Sigmoid colon (tissue), 7 donors: ENCODE measurements around the gene COL5A1. TPM values are rescaled to one million over a fixed set of nuclear protein-coding genes. Genes with fewer than 3 reads are reported as not detected.

ENCODE experiments used
- DNase-seq: peaks from one replicate; pipeline ENCODE4 v3.0.0-alpha.2; 2019
- H3K27ac ChIP-seq, 4 donors: fragments of 200-600 bp; sonication (generic); one replicate each; pipeline ENCODE4 v1.5.1; 2016 to 2019; ENCODE audit warnings: mild to moderate bottlenecking in 1 of 4
- H3K27me3 ChIP-seq, 3 donors: fragments of 200-600 bp; sonication (generic); one replicate each; pipeline ENCODE4 v1.5.1; 2019; ENCODE audit warnings: mild to moderate bottlenecking in 1 of 3
- H3K36me3 ChIP-seq, 4 donors: fragments of 200-600 bp; sonication (generic); one replicate each; pipeline ENCODE4 v1.5.1; 2016 to 2019
- H3K4me1 ChIP-seq, 4 donors: fragments of 200-600 bp; sonication (generic); one replicate each; pipeline ENCODE4 v1.5.1; 2017 to 2019
- H3K4me3 ChIP-seq, 4 donors: fragments of 200-600 bp; sonication (generic); one replicate each; pipeline ENCODE4 v1.5.1; 2017 to 2019; ENCODE audit warnings: mild to moderate bottlenecking in 2 of 4, moderate library complexity in 1 of 4
- H3K9me3 ChIP-seq, 4 donors: fragments of 200-600 bp in 3 of 4; sonication (generic) in 3 of 4; one replicate each; pipeline versions ENCODE4 v1.5.1 to v1.6.1; 2013 to 2019
- EP300 ChIP-seq, 4 donors: sonication (generic); formaldehyde crosslinking; IDR thresholded peaks; one replicate each; pipeline ENCODE4 v1.6.1; 2017; ENCODE audit warnings: antibody characterized with exemption in 4 of 4
- POLR2A ChIP-seq, 2 donors: fragments of 450-650 bp; IDR thresholded peaks; one replicate each; pipeline ENCODE4 v1.6.1; 2016; ENCODE audit warnings: antibody characterized with exemption in 2 of 2, mild to moderate bottlenecking in 2 of 2, moderate library complexity in 2 of 2
- POLR2AphosphoS5 ChIP-seq, 4 donors: sonication (generic); formaldehyde crosslinking; IDR thresholded peaks; one replicate each; pipeline ENCODE4 v1.6.1; 2017; ENCODE audit warnings: antibody characterized with exemption in 4 of 4
- WGBS, 2 donors: extraction: QIAGEN DNeasy Blood & Tissue Kit; methylation state at CpG; one replicate each; pipeline ENCODE4 v1.1.7; 2013; 5-methylcytosine and 5-hydroxymethylcytosine counted together
- intact Hi-C: fragments of 100-400 bp; cut with DNase I; formaldehyde crosslinking; loops from one replicate; pipeline ENCODE4 v1.15.1; 2023
- polyA plus RNA-seq, 3 donors: library from polyadenylated mRNA; stranded (reverse); fragments of 200-250 nt; gene quantifications; one replicate each; pipeline ENCODE4 v1.2.3, GENCODE V29; 2013
- total RNA-seq, 4 donors: library from RNA; depleted of rRNA; stranded (reverse); fragments of >200 nt; gene quantifications; one replicate each; pipeline ENCODE4 v1.1.0, GENCODE V29; 2016
- TF ChIP-seq, protein P1 (sequence below), 4 experiments: fragments of 450-650 bp in 3 of 4; fragments of 200-600 bp in 1 of 4; IDR thresholded peaks; one replicate each; pipeline ENCODE4 v1.5.1; 2016 to 2019; ENCODE audit warnings: antibody characterized with exemption in 4 of 4, mild to moderate bottlenecking in 3 of 4, moderate library complexity in 2 of 4
- donor health status: healthy with polysubstance abuse.
- donor health status: Bipolar disorder and iron deficiency.
- donor health status: healthy.

Gene COL5A1
- total and polyA plus RNA-seq, 7 donors = 4.2 to 168 (median 24.2) TPM

GRCh38 chr9:134830926-134831720 is 189.5 kb downstream of the COL5A1 start:
- 81 to 89% methylated on average over 21 of the region's 21 CpGs for WGBS, 2 donors
- no peak for DNase-seq
- no peaks in the 10 kb centered on the region for H3K27me3 ChIP-seq
- no peak overlapping the region for H3K4me3 ChIP-seq
- peaks cover 19 to 97% (median 45%) of the 10 kb centered on the region in 4 donors for H3K36me3 ChIP-seq
- TF ChIP-seq EP300 (IDR thresholded peaks at IDR 0.05) (no peak), POLR2A (IDR thresholded peaks at IDR 0.05) (no peak), POLR2AphosphoS5 (IDR thresholded peaks at IDR 0.05) (no peak)
- TF ChIP-seq, protein P1, sequence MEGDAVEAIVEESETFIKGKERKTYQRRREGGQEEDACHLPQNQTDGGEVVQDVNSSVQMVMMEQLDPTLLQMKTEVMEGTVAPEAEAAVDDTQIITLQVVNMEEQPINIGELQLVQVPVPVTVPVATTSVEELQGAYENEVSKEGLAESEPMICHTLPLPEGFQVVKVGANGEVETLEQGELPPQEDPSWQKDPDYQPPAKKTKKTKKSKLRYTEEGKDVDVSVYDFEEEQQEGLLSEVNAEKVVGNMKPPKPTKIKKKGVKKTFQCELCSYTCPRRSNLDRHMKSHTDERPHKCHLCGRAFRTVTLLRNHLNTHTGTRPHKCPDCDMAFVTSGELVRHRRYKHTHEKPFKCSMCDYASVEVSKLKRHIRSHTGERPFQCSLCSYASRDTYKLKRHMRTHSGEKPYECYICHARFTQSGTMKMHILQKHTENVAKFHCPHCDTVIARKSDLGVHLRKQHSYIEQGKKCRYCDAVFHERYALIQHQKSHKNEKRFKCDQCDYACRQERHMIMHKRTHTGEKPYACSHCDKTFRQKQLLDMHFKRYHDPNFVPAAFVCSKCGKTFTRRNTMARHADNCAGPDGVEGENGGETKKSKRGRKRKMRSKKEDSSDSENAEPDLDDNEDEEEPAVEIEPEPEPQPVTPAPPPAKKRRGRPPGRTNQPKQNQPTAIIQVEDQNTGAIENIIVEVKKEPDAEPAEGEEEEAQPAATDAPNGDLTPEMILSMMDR (IDR thresholded peaks at IDR 0.05) = no peak
- no peaks in the 10 kb centered on the region for H3K9me3 ChIP-seq
- no peaks in the 10 kb centered on the region for H3K4me1 ChIP-seq
- intact Hi-C loops = no loop called here
- H3K27ac ChIP-seq = no peak overlapping the region

DNA sequence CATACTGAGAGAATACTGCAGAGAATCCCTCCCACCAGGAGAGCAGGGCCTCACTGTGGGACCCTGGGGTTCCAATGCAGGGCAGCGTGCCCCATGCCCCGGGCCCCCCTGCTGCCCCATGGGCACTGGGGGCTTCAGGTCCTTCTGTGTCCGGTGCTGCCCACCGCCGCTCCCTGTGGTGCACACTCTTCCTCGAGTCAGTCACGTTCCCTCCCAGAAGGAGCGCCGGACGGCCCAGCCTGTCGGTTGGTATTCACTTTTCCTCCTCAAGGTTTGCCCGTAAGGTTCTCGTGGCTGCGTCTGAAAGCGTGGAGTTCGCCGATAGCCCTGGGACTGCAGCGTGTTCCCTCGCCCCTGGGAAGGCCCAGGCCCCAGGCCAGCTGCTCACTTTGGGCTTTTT is 190.9 kb downstream of the COL5A1 start:
- no peak overlapping the region for H3K4me3 ChIP-seq
- WGBS, 2 donors = 88 to 94% methylated on average over 19 of the region's 19 CpGs
- intact Hi-C loops = no loop called here
- H3K27ac ChIP-seq = no peak overlapping the region
- no peak for DNase-seq
- H3K9me3 ChIP-seq = no peaks in the 10 kb centered on the region
- no peaks in the 10 kb centered on the region for H3K27me3 ChIP-seq
- no peak for TF ChIP-seq POLR2A (IDR thresholded peaks at IDR 0.05)
- TF ChIP-seq, protein P1 (IDR thresholded peaks at IDR 0.05) = no peak
- TF ChIP-seq EP300 (IDR thresholded peaks at IDR 0.05) = no peak
- no peak for TF ChIP-seq POLR2AphosphoS5 (IDR thresholded peaks at IDR 0.05)
- H3K36me3 ChIP-seq = peaks cover 25 to 100% (median 48%) of the 10 kb centered on the region in 4 donors
- no peaks in the 10 kb centered on the region for H3K4me1 ChIP-seq

GRCh38 chr9:134833294-134833880 is 191.8 kb downstream of the COL5A1 start:
- peaks cover 25 to 100% (median 49%) of the 10 kb centered on the region in 4 donors for H3K36me3 ChIP-seq
- no peaks in the 10 kb centered on the region for H3K27me3 ChIP-seq
- no peak overlapping the region for H3K27ac ChIP-seq
- H3K9me3 ChIP-seq = no peaks in the 10 kb centered on the region
- H3K4me1 ChIP-seq = no peaks in the 10 kb centered on the region
- 49 to 76% methylated on average over 11 of the region's 11 CpGs for WGBS, 2 donors
- DNase-seq = no peak
- intact Hi-C loops = no loop called here
- no peak overlapping the region for H3K4me3 ChIP-seq
- no peak for TF ChIP-seq POLR2A (IDR thresholded peaks at IDR 0.05)

DNA sequence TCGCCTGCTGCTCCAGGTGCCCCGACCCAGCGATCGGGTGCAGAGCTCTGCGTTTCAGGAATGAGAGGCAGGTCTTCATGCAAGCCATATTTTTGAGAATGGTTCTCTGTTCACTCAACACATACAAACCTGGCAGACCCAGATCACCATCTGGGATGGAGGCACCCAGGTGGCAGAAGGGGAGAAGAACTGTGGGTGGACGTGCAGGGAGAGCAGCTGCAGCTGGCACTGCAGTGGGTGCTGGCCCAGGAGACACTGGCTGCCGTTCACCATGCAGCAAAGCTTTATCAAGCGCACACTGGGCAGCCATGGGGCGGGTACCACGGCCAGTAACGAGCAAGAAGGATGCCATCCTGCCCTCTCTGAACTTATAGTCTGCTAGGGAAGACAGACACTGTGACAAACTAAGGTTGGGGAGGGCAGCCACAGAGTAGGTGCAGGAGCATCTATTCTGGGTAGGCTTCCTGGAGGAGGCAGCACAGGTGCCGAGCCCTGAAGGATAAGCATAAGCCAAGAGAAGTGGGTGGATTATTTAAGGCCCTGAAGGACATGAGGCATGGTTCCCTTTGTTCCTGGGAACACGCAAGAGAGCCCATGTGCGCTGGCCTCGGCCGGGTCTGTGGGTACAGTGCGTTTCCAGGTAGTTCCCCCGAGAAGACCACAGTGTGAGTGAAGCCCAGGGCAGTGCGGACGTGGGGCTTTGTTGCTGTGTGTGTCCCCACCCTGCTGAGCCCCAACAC is 192.8 kb downstream of the COL5A1 start:
- Histone ChIP-seq H3K4me1 (no peaks in the 10 kb centered on the region), H3K9me3 (no peaks in the 10 kb centered on the region), H3K27ac (no peak overlapping the region), H3K36me3 (peaks cover 21 to 100% (median 46%) of the 10 kb centered on the region in 4 donors), H3K4me3 (no peak overlapping the region), H3K27me3 (no peaks in the 10 kb centered on the region)
- intact Hi-C loops = no loop called here
- no peak for DNase-seq
- 76 to 88% methylated on average over 20 of the region's 20 CpGs for WGBS, 2 donors
- no peak for TF ChIP-seq EP300 (IDR thresholded peaks at IDR 0.05)
- no peak for TF ChIP-seq POLR2A (IDR thresholded peaks at IDR 0.05)
- no peak for TF ChIP-seq POLR2AphosphoS5 (IDR thresholded peaks at IDR 0.05)
- TF ChIP-seq, protein P1 (IDR thresholded peaks at IDR 0.05) = no peak

DNA sequence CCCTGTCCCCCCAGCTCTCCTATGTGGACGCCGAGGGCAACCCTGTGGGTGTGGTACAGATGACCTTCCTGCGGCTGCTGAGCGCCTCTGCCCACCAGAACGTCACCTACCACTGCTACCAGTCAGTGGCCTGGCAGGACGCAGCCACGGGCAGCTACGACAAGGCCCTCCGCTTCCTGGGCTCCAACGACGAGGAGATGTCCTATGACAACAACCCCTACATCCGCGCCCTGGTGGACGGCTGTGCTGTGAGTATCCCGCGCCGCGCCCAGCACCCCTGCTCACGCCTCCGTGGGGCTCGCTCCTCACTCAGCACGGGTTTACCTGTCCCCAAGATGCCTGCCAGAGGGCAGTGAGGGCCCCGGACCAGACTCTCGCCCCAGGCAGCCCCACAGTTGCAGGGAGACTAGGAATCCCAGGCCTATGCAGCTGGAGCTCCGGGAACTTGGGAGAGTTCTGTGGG is 193.4 kb downstream of the COL5A1 start:
- Histone ChIP-seq H3K27me3 (no peaks in the 10 kb centered on the region), H3K4me1 (no peaks in the 10 kb centered on the region), H3K27ac (peak overlapping the region in 1 of 4 donors; percentile 34), H3K9me3 (no peaks in the 10 kb centered on the region), H3K4me3 (no peak overlapping the region), H3K36me3 (peaks cover 19 to 100% (median 44%) of the 10 kb centered on the region in 4 donors)
- intact Hi-C loops = no loop called here
- WGBS, 2 donors = 85 to 91% methylated on average over 25 of the region's 25 CpGs
- TF ChIP-seq POLR2A (IDR thresholded peaks at IDR 0.05) = no peak
- TF ChIP-seq, protein P1 (IDR thresholded peaks at IDR 0.05) = no peak
- TF ChIP-seq POLR2AphosphoS5 (IDR thresholded peaks at IDR 0.05) = no peak
- no peak for TF ChIP-seq EP300 (IDR thresholded peaks at IDR 0.05)
- DNase-seq = no peak
